22Rv1 (cell line): ENCODE measurements around the gene NR4A1.

Experiments
- CTCF ChIP-seq: fragments of 450-650 bp; IDR thresholded peaks from 2 replicates; pipeline ENCODE4 v1.5.1; 2017; ENCODE audit warnings: mild to moderate bottlenecking
- ZFX ChIP-seq: fragments of 450-650 bp; IDR thresholded peaks from 2 replicates; pipeline ENCODE4 v1.6.1; 2017; ENCODE audit warnings: antibody characterized with exemption, borderline replicate concordance

DNA sequence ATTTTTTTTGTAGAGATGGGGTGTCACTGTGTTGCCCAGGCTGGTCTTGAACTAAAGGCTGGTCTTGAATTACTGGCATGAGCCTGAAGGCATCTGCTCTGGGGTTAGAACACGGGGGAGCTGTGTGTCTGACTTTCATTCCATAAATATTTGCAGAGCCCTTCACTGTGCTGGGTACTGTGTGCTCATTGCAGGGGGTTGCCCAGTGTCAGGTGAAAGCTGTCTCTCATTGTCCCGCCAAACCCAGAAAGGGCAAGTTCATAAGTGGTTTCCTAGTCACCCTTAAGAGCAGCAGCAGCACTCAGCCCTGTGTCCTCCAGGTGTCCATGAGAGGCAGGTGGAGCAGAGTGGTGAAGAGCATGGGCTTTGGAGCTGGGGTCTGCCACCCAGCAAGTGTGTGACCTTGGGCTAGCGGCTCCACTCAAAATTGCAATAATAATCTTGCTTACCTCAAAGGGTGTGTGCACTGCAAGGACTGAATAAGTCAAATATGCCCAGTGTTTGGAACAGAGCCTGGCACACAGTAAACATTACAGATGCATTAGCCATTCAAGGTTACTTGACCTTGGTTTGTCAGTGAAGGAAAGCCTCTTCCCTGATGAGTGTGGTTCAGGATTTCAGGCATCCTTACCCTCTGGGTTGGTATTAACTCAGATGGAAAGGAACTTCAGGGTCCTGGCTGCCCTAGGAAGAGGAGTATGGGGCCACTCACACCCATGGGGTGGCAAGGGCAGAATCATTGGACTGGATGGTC, 23.9 kb downstream of the NR4A1 start:
- TF ChIP-seq CTCF, result no peak
- no peak for TF ChIP-seq ZFX
